SK-N-SH (cell line): Measurements from ENCODE around the gene CMTM8. TPM values are rescaled to one million over a fixed set of nuclear protein-coding genes. Genes with fewer than 3 reads are reported as not detected.

ENCODE experiments used
- CTCF ChIA-PET: fragments of 300-600, 350-600 bp; formaldehyde crosslinking; extraction: SDS; loops from one replicate; lab custom pipeline; 2021; lab: Yijun Ruan, JAX
- POLR2A ChIA-PET: fragments of 350-600 bp; sonication (Branson Sonifier 250); formaldehyde crosslinking; extraction: SDS; loops from one replicate; lab custom pipeline; 2020; ENCODE audit warnings: antibody characterized with exemption, inconsistent platforms; lab: Yijun Ruan, JAX
- DNase-seq: peaks from one replicate; pipeline ENCODE4 v3.0.0; 2012
- H2AFZ ChIP-seq: fragments of 200-600 bp; sonication (generic); 2 replicates; pipeline ENCODE4 v1.8.1; 2016; ENCODE audit warnings: antibody characterized with exemption, mild to moderate bottlenecking, low read depth
- H3F3A ChIP-seq: fragments of 200-600 bp; sonication (generic); replicated peaks from 2 replicates; pipeline ENCODE3; 2016; ENCODE audit warnings: antibody characterized with exemption, mild to moderate bottlenecking; ENCODE audit not compliant: insufficient read depth
- H3K27ac ChIP-seq, 2 experiments: fragments of 200-500 bp in 1 of 2; fragments of 200-600 bp in 1 of 2; sonication (Bioruptor generic) in 1 of 2; sonication (generic), shearing (Covaris generic) in 1 of 2; 2 replicates each; pipeline versions ENCODE4 v1.5.1 to v1.6.1; 2014 to 2016; ENCODE audit warnings: low read depth in 2 of 2, inconsistent platforms in 1 of 2, low read length in 1 of 2, mild to moderate bottlenecking in 1 of 2, mixed read lengths in 1 of 2
- H3K27me3 ChIP-seq: fragments of 200-600 bp; sonication (generic), shearing (Covaris generic); 2 replicates; pipeline ENCODE4 v1.6.1; 2016; ENCODE audit warnings: mixed run types; ENCODE audit not compliant: insufficient read depth
- H3K36me3 ChIP-seq, 2 experiments: fragments of 200-500 bp in 1 of 2; fragments of 200-600 bp in 1 of 2; sonication (Bioruptor generic) in 1 of 2; sonication (generic) in 1 of 2; replicated peaks in 1 of 2; 2 replicates each; pipeline versions ENCODE3 to v1.5.1; 2014 to 2016; ENCODE audit warnings: low read length in 1 of 2, mild to moderate bottlenecking in 1 of 2; ENCODE audit not compliant: insufficient read depth in 2 of 2, control insufficient read depth in 1 of 2
- H3K4me1 ChIP-seq, 2 experiments: fragments of 200-500 bp in 1 of 2; fragments of 200-600 bp in 1 of 2; sonication (Bioruptor generic) in 1 of 2; sonication (generic), shearing (Covaris generic) in 1 of 2; 2 replicates each; pipeline versions ENCODE4 v1.5.1 to v1.6.1; 2014 to 2016; ENCODE audit warnings: low read depth in 1 of 2, low read length in 1 of 2, mixed run types in 1 of 2; ENCODE audit not compliant: insufficient read depth in 2 of 2, control insufficient read depth in 1 of 2
- H3K4me2 ChIP-seq: fragments of 200-600 bp; sonication (generic), shearing (Covaris generic); 2 replicates; pipeline ENCODE4 v1.6.1; 2017; ENCODE audit warnings: mixed run types
- H3K4me3 ChIP-seq, 2 experiments: fragments of 200-500 bp in 1 of 2; fragments of 200-600 bp in 1 of 2; sonication (Bioruptor generic) in 1 of 2; sonication (generic), shearing (Covaris generic) in 1 of 2; 2 replicates each; pipeline versions ENCODE4 v1.5.1 to v1.8.1; 2014 to 2016; ENCODE audit warnings: low read depth in 2 of 2, inconsistent platforms in 1 of 2, low read length in 1 of 2, mild to moderate bottlenecking in 1 of 2, mixed read lengths in 1 of 2, moderate library complexity in 1 of 2
- H3K79me2 ChIP-seq: fragments of 200-600 bp; sonication (generic); 2 replicates; pipeline ENCODE4 v1.8.1; 2017; ENCODE audit warnings: mild to moderate bottlenecking; ENCODE audit not compliant: insufficient read depth
- H3K9ac ChIP-seq: fragments of 200-600 bp; sonication (generic); 2 replicates; pipeline ENCODE4 v1.6.1; 2017; ENCODE audit warnings: mixed run types
- H3K9me2 ChIP-seq: fragments of 200-600 bp; sonication (generic); 2 replicates; pipeline ENCODE4 v1.6.1; 2017; ENCODE audit warnings: mixed run types
- H3K9me3 ChIP-seq: fragments of 200-600 bp; sonication (generic); 2 replicates; pipeline ENCODE4 v1.6.1; 2017; ENCODE audit warnings: mixed run types, mild to moderate bottlenecking, moderate library complexity
- H4K20me1 ChIP-seq: fragments of 200-600 bp; sonication (generic); 2 replicates; pipeline ENCODE4 v1.6.1; 2017; ENCODE audit warnings: mild to moderate bottlenecking, mixed run types; ENCODE audit not compliant: insufficient read depth
- CHD2 ChIP-seq: fragments of 150-350 bp; IDR thresholded peaks from 2 replicates; pipeline ENCODE4 v1.6.1; 2018; ENCODE audit warnings: low read length; ENCODE audit not compliant: partially characterized antibody
- EZH2phosphoT487 ChIP-seq: fragments of 200-600 bp; sonication (generic); IDR thresholded peaks from 2 replicates; pipeline ENCODE4 v1.6.1; 2017; ENCODE audit warnings: low read depth, mixed run types, mild to moderate bottlenecking, antibody characterized with exemption, moderate library complexity, borderline replicate concordance
- FOSL2 ChIP-seq: IDR thresholded peaks from 2 replicates; pipeline ENCODE4 v1.4.0; 2012; ENCODE audit warnings: low read depth, mild to moderate bottlenecking, moderate library complexity, borderline replicate concordance
- FOXM1 ChIP-seq: IDR thresholded peaks from 2 replicates; pipeline ENCODE4 v1.4.0; 2012; ENCODE audit warnings: low read depth, mild to moderate bottlenecking
- NFIC ChIP-seq: IDR thresholded peaks from 2 replicates; pipeline ENCODE4 v1.4.0; 2012; ENCODE audit warnings: borderline replicate concordance
- NRF1 ChIP-seq: IDR thresholded peaks from 2 replicates; pipeline ENCODE4 v1.6.1; 2012; ENCODE audit warnings: low read depth, mild to moderate bottlenecking, low read length
- RAD21 ChIP-seq: IDR thresholded peaks from 2 replicates; pipeline ENCODE4 v1.6.1; 2012; ENCODE audit warnings: mild to moderate bottlenecking, low read length
- REST ChIP-seq: IDR thresholded peaks from 2 replicates; pipeline ENCODE4 v1.6.1; 2012; ENCODE audit warnings: mild to moderate bottlenecking, low read depth, low read length, moderate library complexity
- RFX5 ChIP-seq: IDR thresholded peaks from 2 replicates; pipeline ENCODE4 v1.6.1; 2012; ENCODE audit warnings: mild to moderate bottlenecking, improper control_type of control experiment, low read length
- TAF1 ChIP-seq: IDR thresholded peaks from 2 replicates; pipeline ENCODE4 v1.6.1; 2012; ENCODE audit warnings: low read depth, mild to moderate bottlenecking, low read length, moderate library complexity, borderline replicate concordance
- TCF12 ChIP-seq: IDR thresholded peaks from 2 replicates; pipeline ENCODE4 v1.4.0; 2012
- TEAD4 ChIP-seq: IDR thresholded peaks from 2 replicates; pipeline ENCODE4 v1.4.0; 2012; ENCODE audit warnings: mild to moderate bottlenecking, borderline replicate concordance; ENCODE audit not compliant: insufficient read depth
- USF1 ChIP-seq: IDR thresholded peaks from 2 replicates; pipeline ENCODE4 v1.4.0; 2012; ENCODE audit warnings: low read depth, borderline replicate concordance
- YY1 ChIP-seq: IDR thresholded peaks from 2 replicates; pipeline ENCODE4 v1.4.0; 2012; ENCODE audit warnings: low read depth, mild to moderate bottlenecking
- WGBS: methylation state at CpG from one replicate; pipeline ENCODE4 v1.1.6; 2017; ENCODE audit warnings: low lambda C conversion rate; 5-methylcytosine and 5-hydroxymethylcytosine counted together
- polyA plus RNA-seq, 3 experiments: library from polyadenylated mRNA; depleted of rRNA; stranded (reverse); fragments of >200 nt; gene quantifications; 2 replicates each; pipeline ENCODE4 v1.2.3, GENCODE V29; 2012
- TF ChIP-seq, protein P1 (sequence below): fragments of 150-350 bp; IDR thresholded peaks from 2 replicates; pipeline ENCODE4 v1.6.1; 2016; ENCODE audit warnings: mild to moderate bottlenecking, low read depth, low read length
- TF ChIP-seq, protein P2 (sequence below): fragments of 200-600 bp; sonication (generic); IDR thresholded peaks from 2 replicates; pipeline ENCODE4 v1.6.1; 2017; ENCODE audit warnings: antibody characterized with exemption, mild to moderate bottlenecking, moderate library complexity

CMTM8 gene
- polyA plus RNA-seq, 1 of the 3 experiments (the other 2 are of a cell fraction), result 9.7 TPM

DNA sequence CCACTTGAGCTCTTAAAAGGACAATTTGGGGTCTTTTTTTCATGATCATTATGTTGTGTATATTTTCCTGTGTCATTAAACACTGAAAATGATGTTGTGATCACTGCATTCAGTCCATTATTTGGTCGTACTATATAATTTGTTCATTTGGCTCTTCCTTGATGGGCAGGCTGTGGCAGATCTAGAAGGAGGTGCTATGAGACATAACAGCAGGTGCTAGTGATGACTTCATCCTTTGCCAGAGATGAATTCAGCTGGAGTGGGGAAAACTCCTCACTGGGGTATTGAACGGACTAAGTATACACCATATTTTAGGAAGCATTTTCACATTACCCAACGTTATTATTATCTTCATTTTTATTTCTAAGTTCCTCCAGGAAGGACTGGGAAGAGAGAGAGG is 165.2 kb downstream of the CMTM8 start (continued):
- TF ChIP-seq REST (no peak), RFX5 (no peak), TCF12 (no peak), YY1 (no peak), FOXM1 (no peak), CHD2 (no peak), EZH2phosphoT487 (no peak), TAF1 (no peak), RAD21 (no peak), USF1 (no peak), FOSL2 (no peak)
- TF ChIP-seq, protein P1, sequence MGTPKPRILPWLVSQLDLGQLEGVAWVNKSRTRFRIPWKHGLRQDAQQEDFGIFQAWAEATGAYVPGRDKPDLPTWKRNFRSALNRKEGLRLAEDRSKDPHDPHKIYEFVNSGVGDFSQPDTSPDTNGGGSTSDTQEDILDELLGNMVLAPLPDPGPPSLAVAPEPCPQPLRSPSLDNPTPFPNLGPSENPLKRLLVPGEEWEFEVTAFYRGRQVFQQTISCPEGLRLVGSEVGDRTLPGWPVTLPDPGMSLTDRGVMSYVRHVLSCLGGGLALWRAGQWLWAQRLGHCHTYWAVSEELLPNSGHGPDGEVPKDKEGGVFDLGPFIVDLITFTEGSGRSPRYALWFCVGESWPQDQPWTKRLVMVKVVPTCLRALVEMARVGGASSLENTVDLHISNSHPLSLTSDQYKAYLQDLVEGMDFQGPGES, result no peak

GRCh38 chr3:32404714-32405113 is 166.2 kb downstream of the CMTM8 start:
- H3K9me2 ChIP-seq, result no peaks in the 10 kb centered on the region
- H3K9me3 ChIP-seq, result no peaks in the 10 kb centered on the region
- no peak overlapping the region for H3K27ac ChIP-seq
- POLR2A ChIA-PET, result no interaction called here
- H3K4me1 ChIP-seq, result peaks cover 7 to 14% of the 10 kb centered on the region in 2 experiments; a peak in 3 of 4 replicates
- no peak overlapping the region for H3K9ac ChIP-seq
- H3K36me3 ChIP-seq, result no peaks in the 10 kb centered on the region
- H4K20me1 ChIP-seq, result no peaks in the 10 kb centered on the region
- no CpG with 5 or more reads among the region's 1 CpG for WGBS
- H3K79me2 ChIP-seq, result peaks cover 68% of the 10 kb centered on the region
- H3K4me2 ChIP-seq, result no peak overlapping the region
- H2AFZ ChIP-seq, result no peak overlapping the region
- no peaks in the 10 kb centered on the region for H3K27me3 ChIP-seq
- no peak overlapping the region for H3K4me3 ChIP-seq
- CTCF ChIA-PET, result no interaction called here
- peaks cover 7% of the 10 kb centered on the region for H3F3A ChIP-seq
- DNase-seq, result no peak
- no peak for TF ChIP-seq RAD21
- TF ChIP-seq TEAD4, result no peak
- TF ChIP-seq FOXM1, result no peak
- no peak for TF ChIP-seq TAF1
- TF ChIP-seq NFIC, result no peak
- TF ChIP-seq REST, result no peak
- TF ChIP-seq CHD2, result no peak
- TF ChIP-seq NRF1, result no peak
- TF ChIP-seq, protein P2, sequence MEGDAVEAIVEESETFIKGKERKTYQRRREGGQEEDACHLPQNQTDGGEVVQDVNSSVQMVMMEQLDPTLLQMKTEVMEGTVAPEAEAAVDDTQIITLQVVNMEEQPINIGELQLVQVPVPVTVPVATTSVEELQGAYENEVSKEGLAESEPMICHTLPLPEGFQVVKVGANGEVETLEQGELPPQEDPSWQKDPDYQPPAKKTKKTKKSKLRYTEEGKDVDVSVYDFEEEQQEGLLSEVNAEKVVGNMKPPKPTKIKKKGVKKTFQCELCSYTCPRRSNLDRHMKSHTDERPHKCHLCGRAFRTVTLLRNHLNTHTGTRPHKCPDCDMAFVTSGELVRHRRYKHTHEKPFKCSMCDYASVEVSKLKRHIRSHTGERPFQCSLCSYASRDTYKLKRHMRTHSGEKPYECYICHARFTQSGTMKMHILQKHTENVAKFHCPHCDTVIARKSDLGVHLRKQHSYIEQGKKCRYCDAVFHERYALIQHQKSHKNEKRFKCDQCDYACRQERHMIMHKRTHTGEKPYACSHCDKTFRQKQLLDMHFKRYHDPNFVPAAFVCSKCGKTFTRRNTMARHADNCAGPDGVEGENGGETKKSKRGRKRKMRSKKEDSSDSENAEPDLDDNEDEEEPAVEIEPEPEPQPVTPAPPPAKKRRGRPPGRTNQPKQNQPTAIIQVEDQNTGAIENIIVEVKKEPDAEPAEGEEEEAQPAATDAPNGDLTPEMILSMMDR, result no peak
- TF ChIP-seq, all 33 proteins: peak for 0
